GM21367 (cell line): ENCODE results near the gene C2CD4B.

Experiments
- ATAC-seq: cut with Tn5 transposase; IDR thresholded peaks from one replicate; pipeline ENCODE4 v1.9.1; 2021; ENCODE audit not compliant: unreplicated experiment

The C2CD4B gene

GRCh38 chr15:62119874-62120273 lies 45.2 kb downstream of the C2CD4B start:
- no peak for ATAC-seq

GRCh38 chr15:62119227-62119864 lies 45.7 kb downstream of the C2CD4B start:
- ATAC-seq, result no peak

GRCh38 chr15:62118520-62119226 lies 46.4 kb downstream of the C2CD4B start:
- ATAC-seq, result no peak

- ATAC-seq, result no peak
Measured at GRCh38 chr15:62115847-62116246, 49.2 kb downstream of the C2CD4B start.
